Measurements from ENCODE around the gene OSTF1. TPM values are rescaled to one million over a fixed set of nuclear protein-coding genes. Genes with fewer than 3 reads are reported as not detected.
A peak's percentile ranks its signal among the peaks of the same experiment; 100 is the strongest.

Gene OSTF1, protein sequence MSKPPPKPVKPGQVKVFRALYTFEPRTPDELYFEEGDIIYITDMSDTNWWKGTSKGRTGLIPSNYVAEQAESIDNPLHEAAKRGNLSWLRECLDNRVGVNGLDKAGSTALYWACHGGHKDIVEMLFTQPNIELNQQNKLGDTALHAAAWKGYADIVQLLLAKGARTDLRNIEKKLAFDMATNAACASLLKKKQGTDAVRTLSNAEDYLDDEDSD
- polyA plus RNA-seq (2012; ENCODE audit: low read depth, missing spikeins), result 37.2 TPM

DNA sequence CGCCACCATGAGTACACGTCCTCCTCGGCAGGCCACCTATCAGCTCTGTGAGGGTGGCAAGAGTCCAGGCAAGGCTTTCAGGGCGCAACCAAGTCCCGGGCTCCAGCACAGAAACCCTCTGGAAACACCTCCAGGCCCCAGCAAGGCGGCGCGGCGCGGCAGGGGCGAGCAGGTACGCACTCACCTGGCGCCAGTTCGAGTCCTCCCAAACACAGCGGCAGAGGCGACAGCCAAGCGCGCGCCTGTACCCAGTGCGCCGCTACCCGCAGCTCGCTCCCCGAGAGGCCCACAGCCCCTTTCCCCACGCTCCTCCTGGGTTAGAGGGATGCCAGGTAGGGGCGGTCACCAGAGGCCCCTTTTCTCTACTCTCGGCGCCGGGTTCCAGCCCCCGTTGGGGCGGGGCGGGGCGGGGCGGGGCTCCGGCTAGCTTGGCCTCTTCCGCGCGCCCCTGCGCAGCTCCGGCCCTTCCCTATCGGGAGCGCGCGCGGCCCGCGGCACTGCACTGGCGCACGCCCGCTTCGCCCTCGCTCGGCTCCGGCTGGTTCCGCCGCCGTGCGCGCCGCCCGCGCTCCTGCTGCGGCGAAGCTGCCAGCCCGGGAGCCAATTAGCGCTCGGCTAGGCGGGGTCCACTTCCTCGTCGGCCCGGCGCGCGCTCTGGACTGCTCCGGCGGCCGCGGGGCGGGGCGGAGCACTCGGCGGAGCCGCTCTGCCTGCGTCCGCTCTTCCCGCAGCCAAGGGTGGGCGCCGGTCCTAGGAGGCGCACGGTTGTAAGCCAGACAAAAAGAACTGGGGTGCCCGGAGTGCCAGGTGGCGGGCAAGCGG, at the start of gene OSTF1, which contains the start of gene NMRK1:
Gene OSTF1 (plus strand): TSS at position 691 of the 822 bp plus-strand sequence. CDS start 179 bp downstream, outside the sequence.
Gene NMRK1 (minus strand): TSS at position 332 of the 822 bp plus-strand sequence. CDS start 5,040 bp downstream, outside the sequence.
- DNase-seq (ENCODE audit: insufficient read length, low spot score), result peak; percentile 86
- peak; percentile 95 for FAIRE-seq
- 0 out of 2 replicates have a peak, but pooled peaks have one; percentile 35 for TF ChIP-seq TAF1 (IDR thresholded peaks at IDR 0.05; ENCODE audit: low read depth, low read length)
- TF ChIP-seq PAX5 (IDR thresholded peaks at IDR 0.05; ENCODE audit: insufficient read depth, low read length, severe bottlenecking), result peak; percentile 50
- 0 out of 2 replicates have a peak, but pooled peaks have one; percentile 27 for TF ChIP-seq POLR2AphosphoS5 (IDR thresholded peaks at IDR 0.05; ENCODE audit: low read depth, low read length)
- peak; percentile 65; the same call in 1 of the 2 replicates for TF ChIP-seq POLR2A (IDR thresholded peaks at IDR 0.05; ENCODE audit: low read depth, low read length)
- TF ChIP-seq SPI1 (IDR thresholded peaks at IDR 0.05; ENCODE audit: low read depth, low read length), result peak; percentile 69
- no peak for TF ChIP-seq POU2F2 (IDR thresholded peaks at IDR 0.05; ENCODE audit: low read depth, low read length)

DNA sequence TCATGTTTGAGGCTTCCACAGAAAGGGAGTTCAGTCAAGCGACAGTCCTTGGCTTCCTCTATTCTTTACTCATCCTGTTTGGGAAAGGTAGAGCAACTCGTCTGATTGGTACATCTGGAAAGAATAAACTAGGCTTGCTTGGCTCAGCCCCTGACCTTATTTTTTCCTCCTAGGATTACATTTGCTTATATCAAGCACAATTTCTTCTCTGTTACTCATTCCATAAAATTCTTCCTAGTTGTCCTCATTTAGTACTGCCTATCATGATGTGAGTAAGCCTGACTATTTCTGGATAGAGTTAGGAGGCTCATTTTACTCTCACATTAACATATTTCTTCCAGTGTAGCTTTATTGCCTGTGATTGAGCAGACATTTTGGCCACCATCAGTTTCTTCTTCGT, 49.3 kb upstream of the OSTF1 start:
- DNase-seq (ENCODE audit: insufficient read length, low spot score), result no peak
- no peak for TF ChIP-seq SPI1 (IDR thresholded peaks at IDR 0.05; ENCODE audit: low read depth, low read length)
- no peak for TF ChIP-seq POLR2AphosphoS5 (IDR thresholded peaks at IDR 0.05; ENCODE audit: low read depth, low read length)
- TF ChIP-seq PAX5 (IDR thresholded peaks at IDR 0.05; ENCODE audit: insufficient read depth, low read length, severe bottlenecking), result no peak
- no peak for TF ChIP-seq POLR2A (IDR thresholded peaks at IDR 0.05; ENCODE audit: low read depth, low read length)
- TF ChIP-seq TAF1 (IDR thresholded peaks at IDR 0.05; ENCODE audit: low read depth, low read length), result no peak
- no peak for TF ChIP-seq POU2F2 (IDR thresholded peaks at IDR 0.05; ENCODE audit: low read depth, low read length)
- FAIRE-seq, result no peak

DNA sequence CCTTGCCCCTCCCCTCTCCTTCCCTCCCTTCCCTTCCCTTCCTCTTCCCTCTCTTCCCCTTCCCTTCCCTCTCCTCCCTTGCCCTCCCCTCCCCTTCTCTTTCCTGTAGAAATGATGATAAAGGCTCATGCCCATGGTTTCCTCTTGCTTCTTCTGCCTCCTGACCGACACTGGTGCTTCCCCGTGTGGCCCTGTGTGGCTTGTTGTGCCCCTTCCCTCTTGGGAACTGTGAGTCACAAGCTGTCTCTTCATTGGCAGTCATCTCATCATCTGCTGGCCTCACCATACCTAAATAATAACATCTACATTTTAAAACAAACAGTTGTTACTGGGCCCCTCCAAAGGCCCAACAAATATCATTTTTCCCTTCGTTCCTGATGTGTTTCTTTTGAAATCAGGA, 48.5 kb upstream of the OSTF1 start:
- TF ChIP-seq POLR2A (IDR thresholded peaks at IDR 0.05; ENCODE audit: low read depth, low read length) (no peak), SPI1 (IDR thresholded peaks at IDR 0.05; ENCODE audit: low read depth, low read length) (no peak), TAF1 (IDR thresholded peaks at IDR 0.05; ENCODE audit: low read depth, low read length) (no peak), PAX5 (IDR thresholded peaks at IDR 0.05; ENCODE audit: insufficient read depth, low read length, severe bottlenecking) (no peak), POU2F2 (IDR thresholded peaks at IDR 0.05; ENCODE audit: low read depth, low read length) (no peak), POLR2AphosphoS5 (IDR thresholded peaks at IDR 0.05; ENCODE audit: low read depth, low read length) (no peak)
- no peak for DNase-seq (ENCODE audit: insufficient read length, low spot score)
- no peak for FAIRE-seq

DNA sequence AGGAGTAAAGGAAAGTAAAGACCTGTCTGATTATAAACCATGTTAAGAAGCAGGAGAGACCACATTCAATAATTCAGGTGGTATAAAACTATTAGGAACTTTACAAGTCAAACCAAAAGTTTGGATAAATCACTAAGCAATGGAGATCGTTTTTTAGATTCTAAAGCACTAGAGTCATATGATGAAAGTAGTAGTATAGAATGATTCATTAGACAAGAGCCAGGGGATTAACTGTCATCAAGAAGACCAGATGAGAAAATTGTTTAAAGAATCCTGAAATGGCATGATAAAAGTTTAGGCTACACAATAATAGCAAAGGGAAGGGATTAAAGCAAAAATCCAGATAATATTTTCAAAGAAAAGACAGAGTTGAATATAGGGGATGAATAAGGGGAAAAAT, 47.3 kb upstream of the OSTF1 start:
- FAIRE-seq, result no peak
- TF ChIP-seq POLR2AphosphoS5 (IDR thresholded peaks at IDR 0.05; ENCODE audit: low read depth, low read length), result no peak
- no peak for TF ChIP-seq POU2F2 (IDR thresholded peaks at IDR 0.05; ENCODE audit: low read depth, low read length)
- no peak for TF ChIP-seq PAX5 (IDR thresholded peaks at IDR 0.05; ENCODE audit: insufficient read depth, low read length, severe bottlenecking)
- no peak for TF ChIP-seq SPI1 (IDR thresholded peaks at IDR 0.05; ENCODE audit: low read depth, low read length)
- no peak for TF ChIP-seq POLR2A (IDR thresholded peaks at IDR 0.05; ENCODE audit: low read depth, low read length)
- TF ChIP-seq TAF1 (IDR thresholded peaks at IDR 0.05; ENCODE audit: low read depth, low read length), result no peak
- DNase-seq (ENCODE audit: insufficient read length, low spot score), result no peak

DNA sequence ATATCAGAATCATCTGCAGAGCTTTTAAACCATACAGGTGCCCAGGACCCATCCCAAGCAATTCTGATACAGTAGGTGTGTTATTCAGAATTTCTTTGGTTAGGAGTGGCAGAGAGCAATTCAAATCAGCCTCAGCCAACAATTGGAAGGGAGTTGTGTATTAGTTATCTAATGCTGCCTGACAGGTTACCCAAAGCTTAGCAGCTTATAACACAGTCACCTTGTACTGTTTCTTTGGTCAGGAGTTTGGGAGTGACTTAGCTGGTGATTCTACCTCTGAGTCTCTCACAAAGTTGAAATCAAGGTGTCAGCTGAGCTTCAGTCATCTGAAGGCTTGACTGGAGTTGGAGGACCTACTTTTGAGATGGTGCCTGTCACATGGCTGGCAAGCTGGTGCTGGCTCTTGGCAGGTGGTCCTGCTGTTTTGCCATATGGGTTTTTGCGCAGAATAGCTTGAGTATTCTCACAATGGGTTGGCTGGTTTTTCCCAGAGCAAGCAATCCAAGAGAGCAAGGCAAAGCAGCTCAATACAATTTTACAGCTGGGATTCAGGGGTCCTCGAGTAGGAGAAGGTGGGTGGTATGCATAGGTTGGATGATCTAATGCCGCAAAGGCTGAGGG, 41.5 kb upstream of the OSTF1 start:
- no peak for DNase-seq (ENCODE audit: insufficient read length, low spot score)
- no peak for FAIRE-seq
- TF ChIP-seq POU2F2 (IDR thresholded peaks at IDR 0.05; ENCODE audit: low read depth, low read length), result no peak
- TF ChIP-seq SPI1 (IDR thresholded peaks at IDR 0.05; ENCODE audit: low read depth, low read length), result no peak
- no peak for TF ChIP-seq POLR2AphosphoS5 (IDR thresholded peaks at IDR 0.05; ENCODE audit: low read depth, low read length)
- TF ChIP-seq TAF1 (IDR thresholded peaks at IDR 0.05; ENCODE audit: low read depth, low read length), result no peak
- TF ChIP-seq POLR2A (IDR thresholded peaks at IDR 0.05; ENCODE audit: low read depth, low read length), result no peak

DNA sequence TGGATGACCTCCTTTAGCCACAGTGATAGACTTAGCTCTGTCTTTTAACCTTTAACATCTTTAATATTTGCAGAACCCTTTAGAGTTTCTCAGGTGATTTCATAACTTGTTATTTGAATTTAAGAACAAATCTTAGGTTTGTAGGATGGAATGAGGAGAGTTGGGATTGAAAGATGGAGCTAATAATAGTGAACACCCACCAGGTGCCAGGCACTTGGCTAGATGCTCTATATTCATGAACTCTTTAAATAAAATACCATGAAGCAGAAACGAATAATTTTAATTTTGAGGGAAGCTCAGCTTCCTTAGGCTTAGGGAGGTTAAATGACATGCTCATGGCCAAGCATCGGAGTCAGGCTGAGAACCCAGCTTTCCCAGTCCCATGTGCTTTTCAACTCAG, 40.8 kb upstream of the OSTF1 start:
- DNase-seq (ENCODE audit: insufficient read length, low spot score), result no peak
- no peak for TF ChIP-seq TAF1 (IDR thresholded peaks at IDR 0.05; ENCODE audit: low read depth, low read length)
- TF ChIP-seq SPI1 (IDR thresholded peaks at IDR 0.05; ENCODE audit: low read depth, low read length), result no peak
- no peak for TF ChIP-seq POU2F2 (IDR thresholded peaks at IDR 0.05; ENCODE audit: low read depth, low read length)
- TF ChIP-seq POLR2AphosphoS5 (IDR thresholded peaks at IDR 0.05; ENCODE audit: low read depth, low read length), result no peak
- no peak for TF ChIP-seq PAX5 (IDR thresholded peaks at IDR 0.05; ENCODE audit: insufficient read depth, low read length, severe bottlenecking)
- no peak for TF ChIP-seq POLR2A (IDR thresholded peaks at IDR 0.05; ENCODE audit: low read depth, low read length)
- no peak for FAIRE-seq

DNA sequence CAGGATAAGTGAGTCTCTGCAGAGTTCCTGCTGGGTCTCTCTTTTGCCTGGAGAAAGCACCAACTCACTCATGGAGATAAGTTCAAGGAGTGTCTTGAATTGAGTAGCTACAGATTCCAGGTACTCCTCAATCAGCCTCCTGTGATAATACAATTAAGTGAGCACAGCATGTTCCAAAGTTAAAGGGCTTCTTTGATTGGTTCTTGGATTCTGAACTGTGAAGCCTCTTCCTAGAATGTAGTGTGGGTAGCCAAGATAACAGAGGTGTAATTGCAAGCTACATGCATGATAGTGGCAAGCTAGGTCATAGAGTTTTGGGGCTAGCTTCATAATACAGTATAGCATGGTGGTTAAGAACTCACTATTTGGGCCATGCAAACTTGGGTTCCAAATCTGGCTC, 37.0 kb upstream of the OSTF1 start:
- DNase-seq (ENCODE audit: insufficient read length, low spot score) (no peak), FAIRE-seq (no peak)
- TF ChIP-seq SPI1 (IDR thresholded peaks at IDR 0.05; ENCODE audit: low read depth, low read length) (no peak), TAF1 (IDR thresholded peaks at IDR 0.05; ENCODE audit: low read depth, low read length) (no peak), POLR2A (IDR thresholded peaks at IDR 0.05; ENCODE audit: low read depth, low read length) (no peak), PAX5 (IDR thresholded peaks at IDR 0.05; ENCODE audit: insufficient read depth, low read length, severe bottlenecking) (no peak)

DNA sequence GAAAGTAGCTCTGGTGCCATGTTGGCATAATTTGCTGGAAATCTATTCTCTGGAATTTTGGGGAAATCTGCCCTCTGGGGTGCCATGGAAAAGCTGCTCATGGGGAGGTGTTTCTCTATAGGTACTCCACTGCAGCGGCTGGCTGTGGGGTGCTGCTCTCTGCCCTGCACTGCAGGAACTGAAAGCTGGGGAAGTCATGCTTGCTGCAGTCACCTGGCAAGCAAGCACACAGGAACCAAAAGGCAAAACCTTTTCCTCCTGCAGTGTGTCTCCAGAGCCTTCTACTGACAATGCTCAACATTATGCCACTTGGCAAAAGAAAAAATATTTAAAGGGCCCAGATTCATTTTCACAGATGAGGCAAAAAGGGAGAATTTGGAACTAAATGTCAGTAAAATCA, 34.4 kb upstream of the OSTF1 start:
- FAIRE-seq (no peak), DNase-seq (ENCODE audit: insufficient read length, low spot score) (no peak)
- no peak for TF ChIP-seq POU2F2 (IDR thresholded peaks at IDR 0.05; ENCODE audit: low read depth, low read length)
- no peak for TF ChIP-seq POLR2A (IDR thresholded peaks at IDR 0.05; ENCODE audit: low read depth, low read length)
- no peak for TF ChIP-seq TAF1 (IDR thresholded peaks at IDR 0.05; ENCODE audit: low read depth, low read length)
- TF ChIP-seq SPI1 (IDR thresholded peaks at IDR 0.05; ENCODE audit: low read depth, low read length), result no peak
- no peak for TF ChIP-seq POLR2AphosphoS5 (IDR thresholded peaks at IDR 0.05; ENCODE audit: low read depth, low read length)
- TF ChIP-seq PAX5 (IDR thresholded peaks at IDR 0.05; ENCODE audit: insufficient read depth, low read length, severe bottlenecking), result no peak
